ENCODE results near the gene ATP5PB. TPM values are rescaled to one million over a fixed set of nuclear protein-coding genes. Genes with fewer than 3 reads are reported as not detected.

The ATP5PB gene
- total RNA-seq, 1 experiment from 2014 or later, result 344 TPM

- no peak for DNase-seq (ENCODE audit: low spot score)
- ChIA-PET POLR2A (ENCODE audit: low non-redundant PET) (no interaction called here), CTCF (no interaction called here)
- Histone ChIP-seq H3K4me1 (ENCODE audit: insufficient read depth, low read length, poor library complexity, severe bottlenecking) (peaks cover 5% of the 10 kb centered on the region), H3K9me3 (ENCODE audit: low read depth, low read length, poor library complexity, severe bottlenecking) (no peaks in the 10 kb centered on the region), H3K27ac (ENCODE audit: low read depth, low read length, poor library complexity, severe bottlenecking) (no peak overlapping the region), H3K4me3 (ENCODE audit: low read depth, low read length, poor library complexity, severe bottlenecking) (no peak overlapping the region), H3K27me3 (replicated peaks; ENCODE audit: insufficient read depth, low read depth, low read length, poor library complexity) (no peaks in the 10 kb centered on the region), H3K36me3 (ENCODE audit: insufficient read depth, low read length, poor library complexity, severe bottlenecking) (peaks cover 52% of the 10 kb centered on the region)
- BruUV-seq (replicated peaks), result no TSS peak
- TF ChIP-seq EZH2 (IDR thresholded peaks at IDR 0.05; ENCODE audit: borderline replicate concordance, low read depth, low read length, poor library complexity, severe bottlenecking), result no peak
- TF ChIP-seq CTCF (conservative IDR thresholded peaks at IDR 0.05; ENCODE audit: low read depth, low read length), result no peak
- intact Hi-C loops (cut with micrococcal nuclease; ENCODE audit: unreplicated experiment), result no loop called here
These were observed 12.5 kb downstream of the ATP5PB start for GRCh38 chr1:111461765-111462164.

GRCh38 chr1:111462370-111463028, 13.2 kb downstream of the ATP5PB start:
- intact Hi-C loops (cut with micrococcal nuclease; ENCODE audit: unreplicated experiment), result no loop called here
- H3K27me3 ChIP-seq (replicated peaks; ENCODE audit: insufficient read depth, low read depth, low read length, poor library complexity), result no peaks in the 10 kb centered on the region
- BruUV-seq (replicated peaks), result no TSS peak
- no peak for DNase-seq (ENCODE audit: low spot score)
- H3K36me3 ChIP-seq (ENCODE audit: insufficient read depth, low read length, poor library complexity, severe bottlenecking), result peaks cover 44% of the 10 kb centered on the region
- H3K27ac ChIP-seq (ENCODE audit: low read depth, low read length, poor library complexity, severe bottlenecking), result no peak overlapping the region
- CTCF ChIA-PET, result no interaction called here
- POLR2A ChIA-PET (ENCODE audit: low non-redundant PET), result no interaction called here
- no peaks in the 10 kb centered on the region for H3K9me3 ChIP-seq (ENCODE audit: low read depth, low read length, poor library complexity, severe bottlenecking)
- peaks cover 5% of the 10 kb centered on the region for H3K4me1 ChIP-seq (ENCODE audit: insufficient read depth, low read length, poor library complexity, severe bottlenecking)
- TF ChIP-seq EZH2 (IDR thresholded peaks at IDR 0.05; ENCODE audit: borderline replicate concordance, low read depth, low read length, poor library complexity, severe bottlenecking) (no peak), CTCF (conservative IDR thresholded peaks at IDR 0.05; ENCODE audit: low read depth, low read length) (no peak)
- H3K4me3 ChIP-seq (ENCODE audit: low read depth, low read length, poor library complexity, severe bottlenecking), result no peak overlapping the region

GRCh38 chr1:111463029-111463683, 13.9 kb downstream of the ATP5PB start:
- no peaks in the 10 kb centered on the region for H3K27me3 ChIP-seq (replicated peaks; ENCODE audit: insufficient read depth, low read depth, low read length, poor library complexity)
- H3K4me3 ChIP-seq (ENCODE audit: low read depth, low read length, poor library complexity, severe bottlenecking), result no peak overlapping the region
- peaks cover 5% of the 10 kb centered on the region for H3K4me1 ChIP-seq (ENCODE audit: insufficient read depth, low read length, poor library complexity, severe bottlenecking)
- ChIA-PET POLR2A (ENCODE audit: low non-redundant PET) (no interaction called here), CTCF (no interaction called here)
- intact Hi-C loops (cut with micrococcal nuclease; ENCODE audit: unreplicated experiment), result no loop called here
- BruUV-seq (replicated peaks), result no TSS peak
- DNase-seq (ENCODE audit: low spot score), result peak; percentile 48
- H3K36me3 ChIP-seq (ENCODE audit: insufficient read depth, low read length, poor library complexity, severe bottlenecking), result peaks cover 38% of the 10 kb centered on the region
- TF ChIP-seq EZH2 (IDR thresholded peaks at IDR 0.05; ENCODE audit: borderline replicate concordance, low read depth, low read length, poor library complexity, severe bottlenecking) (no peak), CTCF (conservative IDR thresholded peaks at IDR 0.05; ENCODE audit: low read depth, low read length) (no peak)
- no peak overlapping the region for H3K27ac ChIP-seq (ENCODE audit: low read depth, low read length, poor library complexity, severe bottlenecking)
- H3K9me3 ChIP-seq (ENCODE audit: low read depth, low read length, poor library complexity, severe bottlenecking), result no peaks in the 10 kb centered on the region
